ENCODE results near the gene DMD.

GRCh38 chrX:31166416-31166815, 2044.9 kb downstream of the DMD start:
- no peak for TF ChIP-seq EZH2 (IDR thresholded peaks at IDR 0.05; ENCODE audit: borderline replicate concordance, insufficient read depth, low read depth, low read length, poor library complexity, severe bottlenecking)
- no peak for TF ChIP-seq CTCF (IDR thresholded peaks at IDR 0.05)
